SU-DHL-6 (cell line): ENCODE results near the gene FGA.

Experiments used
- H2AFZ ChIP-seq: fragments of 200-600 bp; sonication (generic); 2 replicates; pipeline ENCODE4 v1.6.1; 2014; ENCODE audit warnings: low read depth, mild to moderate bottlenecking, moderate library complexity, mixed read lengths, antibody characterized with exemption, low read length; ENCODE audit not compliant: severe bottlenecking
- H3F3A ChIP-seq: fragments of 200-600 bp; shearing (Covaris generic); 2 replicates; pipeline ENCODE4 v1.6.0; 2016; ENCODE audit warnings: antibody characterized with exemption, mild to moderate bottlenecking; ENCODE audit not compliant: insufficient read depth
- H3K27ac ChIP-seq: fragments of 200-600 bp; sonication (generic); 2 replicates; pipeline ENCODE4 v1.5.1; 2016; ENCODE audit warnings: low read depth, mild to moderate bottlenecking, low read length, moderate library complexity, mixed read lengths
- H3K27me3 ChIP-seq: fragments of 200-600 bp; sonication (generic), shearing (Covaris generic); 2 replicates; pipeline ENCODE4 v1.6.0; 2014; ENCODE audit warnings: mild to moderate bottlenecking, low read length
- H3K36me3 ChIP-seq: fragments of 200-600 bp; sonication (generic); 2 replicates; pipeline ENCODE4 v1.6.1; 2014; ENCODE audit warnings: mild to moderate bottlenecking, low read length, mixed read lengths
- H3K4me2 ChIP-seq: fragments of 300-600, 200-600 bp; shearing (Covaris generic), sonication (generic); 2 replicates; pipeline ENCODE4 v1.6.0; 2014; ENCODE audit warnings: low read length, low read depth, mild to moderate bottlenecking; ENCODE audit not compliant: poor library complexity, severe bottlenecking
- H3K4me3 ChIP-seq: fragments of 200-600 bp; sonication (generic); 2 replicates; pipeline ENCODE4 v1.5.1; 2014; ENCODE audit warnings: antibody characterized with exemption, low read length, mild to moderate bottlenecking, mixed read lengths; ENCODE audit not compliant: insufficient read depth, poor library complexity, severe bottlenecking
- H3K79me2 ChIP-seq: fragments of 200-600 bp; sonication (generic); 2 replicates; pipeline ENCODE4 v1.6.1; 2014; ENCODE audit warnings: mild to moderate bottlenecking, low read length, moderate library complexity; ENCODE audit not compliant: insufficient read depth
- H3K9ac ChIP-seq: fragments of 200-600 bp; sonication (generic); 2 replicates; pipeline ENCODE4 v1.7.0; 2014; ENCODE audit warnings: mild to moderate bottlenecking, low read length
- H3K9me2 ChIP-seq: fragments of 200-600 bp; sonication (generic); replicated peaks from 2 replicates; pipeline ENCODE4 v1.6.1; 2014; ENCODE audit warnings: low read length; ENCODE audit not compliant: insufficient read depth
- H3K9me3 ChIP-seq: fragments of 200-600 bp; sonication (generic); 2 replicates; pipeline ENCODE4 v1.6.1; 2014; ENCODE audit warnings: low read length, mixed read lengths; ENCODE audit not compliant: insufficient read depth
- H4K20me1 ChIP-seq: fragments of 200-600 bp; sonication (generic); 2 replicates; pipeline ENCODE4 v1.6.1; 2014; ENCODE audit warnings: low read depth, mild to moderate bottlenecking, antibody characterized with exemption, low read length, moderate library complexity, mixed read lengths
- EZH2phosphoT487 ChIP-seq: fragments of 200-600 bp; sonication (generic), shearing (Covaris generic); conservative IDR thresholded peaks from 2 replicates; pipeline ENCODE4 v1.6.1; 2018; ENCODE audit warnings: mild to moderate bottlenecking, antibody characterized with exemption, low read length, moderate library complexity, mixed read lengths
- TF ChIP-seq, protein P1 (sequence below): fragments of 200-600 bp; sonication (generic); IDR thresholded peaks from one replicate; pipeline ENCODE4 v1.5.1; 2017; ENCODE audit warnings: antibody characterized with exemption, mild to moderate bottlenecking, low read length, moderate library complexity; ENCODE audit not compliant: insufficient read depth, poor library complexity, severe bottlenecking

The FGA gene

DNA sequence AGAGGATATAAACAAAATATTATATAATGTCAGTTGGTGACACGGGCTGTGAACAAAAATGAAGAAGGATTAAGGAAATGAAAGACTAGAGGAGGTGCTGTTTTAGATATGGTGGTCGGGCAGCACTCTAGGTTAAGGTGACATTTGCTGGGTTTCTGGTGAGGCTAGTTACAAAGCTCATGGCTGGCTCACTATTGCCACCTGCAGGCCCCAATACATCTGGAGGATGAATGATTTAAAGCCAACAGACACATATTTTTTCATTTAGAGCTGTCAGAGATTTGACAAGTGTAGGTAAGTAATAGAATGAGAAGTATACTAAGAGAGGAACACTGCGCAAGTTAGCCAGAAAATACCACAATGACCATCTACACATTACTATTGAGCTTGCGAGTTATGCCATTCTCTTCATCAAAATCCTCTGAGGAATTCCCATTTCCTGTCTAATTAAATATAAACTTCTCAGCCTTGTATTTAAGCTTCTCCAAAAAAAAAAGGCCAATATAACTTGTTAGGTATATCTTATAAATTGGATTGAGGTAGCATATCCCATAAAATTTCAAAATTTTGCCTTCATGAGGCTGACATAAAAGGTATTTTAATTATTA lies 28.3 kb upstream of the FGA start:
- Histone ChIP-seq H3K4me3 (no peak overlapping the region), H3K4me2 (no peak overlapping the region), H3F3A (no peaks in the 10 kb centered on the region), H4K20me1 (no peaks in the 10 kb centered on the region), H3K27ac (no peak overlapping the region), H3K36me3 (no peaks in the 10 kb centered on the region), H3K9me3 (no peaks in the 10 kb centered on the region), H2AFZ (no peak overlapping the region), H3K79me2 (no peaks in the 10 kb centered on the region), H3K9ac (no peak overlapping the region), H3K9me2 (no peaks in the 10 kb centered on the region), H3K27me3 (no peaks in the 10 kb centered on the region)
- TF ChIP-seq EZH2phosphoT487, result no peak
- TF ChIP-seq, protein P1, sequence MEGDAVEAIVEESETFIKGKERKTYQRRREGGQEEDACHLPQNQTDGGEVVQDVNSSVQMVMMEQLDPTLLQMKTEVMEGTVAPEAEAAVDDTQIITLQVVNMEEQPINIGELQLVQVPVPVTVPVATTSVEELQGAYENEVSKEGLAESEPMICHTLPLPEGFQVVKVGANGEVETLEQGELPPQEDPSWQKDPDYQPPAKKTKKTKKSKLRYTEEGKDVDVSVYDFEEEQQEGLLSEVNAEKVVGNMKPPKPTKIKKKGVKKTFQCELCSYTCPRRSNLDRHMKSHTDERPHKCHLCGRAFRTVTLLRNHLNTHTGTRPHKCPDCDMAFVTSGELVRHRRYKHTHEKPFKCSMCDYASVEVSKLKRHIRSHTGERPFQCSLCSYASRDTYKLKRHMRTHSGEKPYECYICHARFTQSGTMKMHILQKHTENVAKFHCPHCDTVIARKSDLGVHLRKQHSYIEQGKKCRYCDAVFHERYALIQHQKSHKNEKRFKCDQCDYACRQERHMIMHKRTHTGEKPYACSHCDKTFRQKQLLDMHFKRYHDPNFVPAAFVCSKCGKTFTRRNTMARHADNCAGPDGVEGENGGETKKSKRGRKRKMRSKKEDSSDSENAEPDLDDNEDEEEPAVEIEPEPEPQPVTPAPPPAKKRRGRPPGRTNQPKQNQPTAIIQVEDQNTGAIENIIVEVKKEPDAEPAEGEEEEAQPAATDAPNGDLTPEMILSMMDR, result peak; percentile 48

DNA sequence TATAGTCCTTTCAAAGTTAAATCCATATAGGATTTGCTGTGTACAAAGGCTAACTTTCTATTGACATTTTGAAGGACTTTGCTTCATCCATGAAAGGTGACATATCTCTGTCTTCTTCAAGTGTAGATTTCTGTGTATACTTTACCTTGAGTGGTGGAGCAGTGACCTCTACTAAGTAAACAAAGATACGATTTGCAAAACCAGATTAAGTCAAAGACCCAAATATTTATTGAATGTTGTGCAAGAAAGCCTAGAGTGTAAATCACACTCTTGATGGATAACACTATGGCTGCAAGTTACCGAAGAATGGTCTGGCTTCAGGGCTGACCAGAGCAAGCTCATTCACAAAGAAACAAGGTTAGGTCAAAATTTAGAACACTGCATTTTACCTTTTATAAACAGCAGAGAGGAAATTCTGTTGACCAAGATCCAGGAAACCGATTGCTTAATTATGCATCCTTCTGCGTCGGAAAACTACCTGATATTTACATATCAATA lies 27.3 kb upstream of the FGA start:
- TF ChIP-seq EZH2phosphoT487, result no peak
- TF ChIP-seq, protein P1, result no peak
- Histone ChIP-seq H3K27me3 (no peaks in the 10 kb centered on the region), H3K36me3 (no peaks in the 10 kb centered on the region), H3K9ac (no peak overlapping the region), H4K20me1 (no peaks in the 10 kb centered on the region), H3K27ac (no peak overlapping the region), H3K9me3 (no peaks in the 10 kb centered on the region), H3K4me3 (no peak overlapping the region), H3K9me2 (no peaks in the 10 kb centered on the region), H3K4me2 (no peak overlapping the region), H3F3A (no peaks in the 10 kb centered on the region), H3K79me2 (no peaks in the 10 kb centered on the region), H2AFZ (no peak overlapping the region)

DNA sequence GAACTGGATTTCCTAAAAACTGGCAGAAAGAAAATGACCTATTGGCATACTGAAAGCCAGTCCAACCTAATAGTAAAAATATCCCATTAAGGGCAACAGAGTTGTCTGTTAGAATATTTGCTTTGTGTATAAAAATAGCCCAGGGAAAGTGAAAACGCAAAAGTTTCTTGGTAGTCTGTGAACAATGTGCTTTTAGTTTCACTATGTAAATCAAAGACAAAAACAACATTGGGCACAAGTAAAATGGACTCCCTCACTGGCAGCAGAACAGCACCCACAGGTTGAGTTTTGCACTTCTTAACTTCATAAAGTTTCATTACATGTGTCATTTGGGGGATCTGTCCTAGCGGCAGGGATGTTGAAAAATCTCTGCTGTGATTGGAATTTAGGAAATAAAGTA lies 26.2 kb upstream of the FGA start:
- no peaks in the 10 kb centered on the region for H4K20me1 ChIP-seq
- no peaks in the 10 kb centered on the region for H3K36me3 ChIP-seq
- H3K9ac ChIP-seq, result no peak overlapping the region
- H3K4me3 ChIP-seq, result no peak overlapping the region
- H3K27ac ChIP-seq, result no peak overlapping the region
- no peaks in the 10 kb centered on the region for H3K79me2 ChIP-seq
- no peaks in the 10 kb centered on the region for H3K9me3 ChIP-seq
- no peaks in the 10 kb centered on the region for H3F3A ChIP-seq
- no peak for TF ChIP-seq EZH2phosphoT487
- TF ChIP-seq, protein P1, result no peak
- H3K4me2 ChIP-seq, result no peak overlapping the region
- no peaks in the 10 kb centered on the region for H3K9me2 ChIP-seq
- H2AFZ ChIP-seq, result no peak overlapping the region
- no peaks in the 10 kb centered on the region for H3K27me3 ChIP-seq
